Spleen (tissue), 7 donors: Measurements from ENCODE around the gene WDFY2.

Experiments
- POLR2A ChIP-seq, 3 donors: fragments of 450-650 bp; IDR thresholded peaks; one replicate each; pipeline ENCODE4 v1.5.1; 2017; ENCODE audit warnings: antibody characterized with exemption in 3 of 3, mild to moderate bottlenecking in 1 of 3
- POLR2AphosphoS5 ChIP-seq, 3 donors: sonication (generic); formaldehyde crosslinking; IDR thresholded peaks; one replicate each; pipeline ENCODE4 v1.5.1; 2017; ENCODE audit warnings: antibody characterized with exemption in 3 of 3
- TF ChIP-seq, protein P1 (sequence below), 11 experiments: fragments of 200-600 bp in 7 of 11; fragments of 450-650 bp in 4 of 11; sonication (generic) in 4 of 11; IDR thresholded peaks in 8 of 11; conservative IDR thresholded peaks in 3 of 11; 1 replicate in 7 of 11; 2 replicates in 4 of 11; pipeline versions ENCODE4 v1.4.0 to v1.8.0; 2016 to 2021; ENCODE audit warnings: antibody characterized with exemption in 11 of 11, inconsistent platforms in 4 of 11, mild to moderate bottlenecking in 1 of 11
- donor health status: DM: no; HTN: no; CAD: no; lungs with moderate emphysema.
- donor health status: DM: no; HTN: no; CAD: no.
- donor health status: DM: no; HTN: no; CAD: no.

DNA sequence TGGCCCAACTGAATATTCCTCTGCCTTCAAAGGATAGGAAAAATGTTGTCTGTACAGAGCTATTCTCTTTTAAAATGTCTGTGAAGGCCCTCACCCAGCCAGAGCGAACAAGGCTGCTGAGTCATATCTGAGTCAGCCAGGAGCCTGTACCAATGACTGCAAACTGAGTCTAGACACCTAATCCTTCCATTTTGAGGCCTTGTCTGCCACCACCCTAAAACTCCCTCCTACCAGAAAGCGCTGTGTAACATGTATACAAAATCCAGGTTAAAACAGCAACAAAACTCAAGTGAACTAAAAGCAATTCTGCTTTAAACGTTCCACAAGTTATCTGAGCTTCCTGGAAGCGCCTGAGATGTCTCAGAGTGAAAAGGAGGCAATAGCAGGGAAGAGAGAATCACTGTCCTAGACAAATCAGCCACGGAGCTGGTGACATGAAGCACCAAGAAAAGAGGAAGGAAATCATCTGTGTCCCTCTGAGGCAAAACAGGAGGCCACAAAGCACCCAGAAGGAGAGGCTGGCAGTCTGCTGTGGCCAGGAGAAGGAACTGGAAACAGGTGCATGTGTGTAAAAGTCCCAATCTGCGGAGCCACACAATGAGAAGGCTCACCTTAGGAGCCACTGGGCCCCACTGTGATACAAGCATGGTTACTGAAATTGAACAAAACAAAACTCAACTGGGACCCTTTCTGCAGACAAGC, 209.5 kb downstream of the WDFY2 start:
- TF ChIP-seq POLR2AphosphoS5 (IDR thresholded peaks at IDR 0.05) (peak in 2 of 3 donors; percentile 51 to 68), POLR2A (IDR thresholded peaks at IDR 0.05) (no peak)
- TF ChIP-seq, protein P1, sequence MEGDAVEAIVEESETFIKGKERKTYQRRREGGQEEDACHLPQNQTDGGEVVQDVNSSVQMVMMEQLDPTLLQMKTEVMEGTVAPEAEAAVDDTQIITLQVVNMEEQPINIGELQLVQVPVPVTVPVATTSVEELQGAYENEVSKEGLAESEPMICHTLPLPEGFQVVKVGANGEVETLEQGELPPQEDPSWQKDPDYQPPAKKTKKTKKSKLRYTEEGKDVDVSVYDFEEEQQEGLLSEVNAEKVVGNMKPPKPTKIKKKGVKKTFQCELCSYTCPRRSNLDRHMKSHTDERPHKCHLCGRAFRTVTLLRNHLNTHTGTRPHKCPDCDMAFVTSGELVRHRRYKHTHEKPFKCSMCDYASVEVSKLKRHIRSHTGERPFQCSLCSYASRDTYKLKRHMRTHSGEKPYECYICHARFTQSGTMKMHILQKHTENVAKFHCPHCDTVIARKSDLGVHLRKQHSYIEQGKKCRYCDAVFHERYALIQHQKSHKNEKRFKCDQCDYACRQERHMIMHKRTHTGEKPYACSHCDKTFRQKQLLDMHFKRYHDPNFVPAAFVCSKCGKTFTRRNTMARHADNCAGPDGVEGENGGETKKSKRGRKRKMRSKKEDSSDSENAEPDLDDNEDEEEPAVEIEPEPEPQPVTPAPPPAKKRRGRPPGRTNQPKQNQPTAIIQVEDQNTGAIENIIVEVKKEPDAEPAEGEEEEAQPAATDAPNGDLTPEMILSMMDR (IDR thresholded peaks at IDR 0.05 in 8 of 11, conservative IDR thresholded peaks at IDR 0.05 in 3 of 11), result no peak
